Gastroesophageal sphincter (tissue), 2 donors: ENCODE measurements around the gene CAV1.

ENCODE experiments used
- EP300 ChIP-seq: sonication (generic); formaldehyde crosslinking; IDR thresholded peaks from one replicate; pipeline ENCODE4 v1.6.1; 2017; ENCODE audit warnings: antibody characterized with exemption, mild to moderate bottlenecking
- POLR2A ChIP-seq, 2 donors: fragments of 450-650 bp; IDR thresholded peaks; one replicate each; pipeline ENCODE4 v1.6.1; 2017; ENCODE audit warnings: antibody characterized with exemption in 2 of 2, mild to moderate bottlenecking in 2 of 2, moderate library complexity in 1 of 2

DNA sequence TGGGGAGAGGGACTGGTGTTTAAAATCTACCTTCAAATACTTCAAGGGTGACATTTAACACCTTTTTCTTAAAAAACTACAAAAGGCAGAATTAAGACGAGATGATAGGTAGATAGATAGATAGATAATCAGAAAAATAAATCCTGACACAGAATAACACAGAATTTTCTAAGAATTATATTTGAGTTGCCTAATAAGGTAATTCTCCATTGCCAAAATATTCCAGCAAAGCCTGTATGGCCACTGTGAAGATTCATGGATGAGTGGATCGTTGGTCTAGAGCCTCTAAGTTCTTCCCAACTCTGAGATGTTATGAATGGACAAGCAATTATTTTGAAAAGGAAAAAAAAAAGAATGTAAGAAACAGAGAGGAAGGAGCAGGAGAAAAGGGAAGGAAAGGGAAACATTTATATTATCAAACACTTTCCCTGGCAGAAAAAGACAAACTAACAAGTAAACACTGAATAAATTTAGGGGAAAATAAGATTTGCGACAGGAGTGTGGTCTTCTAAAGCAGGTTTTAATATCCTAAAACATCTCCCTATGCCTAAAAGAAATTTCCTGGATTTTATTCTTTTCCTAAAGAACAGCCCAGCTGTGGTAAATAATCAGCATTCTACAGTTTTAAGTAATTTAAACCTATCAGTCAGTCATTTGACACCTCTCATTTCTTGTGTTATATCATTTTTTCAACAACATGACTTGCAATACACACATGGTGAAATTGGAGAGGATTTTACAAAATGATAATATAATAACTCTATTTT is 32.8 kb upstream of the CAV1 start:
- TF ChIP-seq EP300 (no peak), POLR2A (IDR thresholded peaks at IDR 0.05) (no peak)
